K562 (cell line): ENCODE measurements around the gene CAMK2B. TPM values are rescaled to one million over a fixed set of nuclear protein-coding genes. Genes with fewer than 3 reads are reported as not detected.
A peak's percentile ranks its signal among the peaks of the same experiment; 100 is the strongest.

Source experiments
- ATAC-seq: fragments of 200-7000 bp; cut with Tn5 transposase; 3 replicates; pipeline ENCODE4 v1.9.1; 2020; ENCODE audit warnings: moderate library complexity
- BruUV-seq: library from RNA; stranded (reverse); fragments of 400-500 nt; replicated peaks from 2 replicates; lab custom pipeline; 2021; lab: Mats Ljungman, UMichigan
- CTCF ChIA-PET: fragments of 300-600 bp; formaldehyde crosslinking; extraction: SDS; loops from one replicate; lab custom pipeline; 2021; ENCODE audit warnings: low intra/inter-chr PET ratio; lab: Yijun Ruan, JAX
- POLR2A ChIA-PET: fragments of 300-600, 350-650 bp; sonication (Branson Sonifier 250); formaldehyde crosslinking; extraction: SDS; loops from one replicate; lab custom pipeline; 2021; ENCODE audit warnings: antibody characterized with exemption, inconsistent platforms; lab: Yijun Ruan, JAX
- DNase-seq, 4 experiments: peaks; one replicate each; pipeline versions ENCODE4 v3.0.0 to v3.0.0-alpha.2; 2011 to 2018; ENCODE audit warnings: low spot score in 3 of 4, mixed read lengths in 3 of 4; ENCODE audit errors: extremely low read depth in 1 of 4
- FAIRE-seq: peaks from 2 replicates; lab custom pipeline; 2011; peaks lifted over from hg19 to GRCh38; lab: Jason Lieb, UNC
- H2AFZ ChIP-seq: 2 replicates; pipeline ENCODE4 v1.6.0; 2011; ENCODE audit warnings: low read depth, low read length, control low read depth, inconsistent platforms
- H3K27ac ChIP-seq: fragments of 200-600 bp; 3 replicates; pipeline ENCODE4 v1.8.0; 2011; ENCODE audit warnings: low read depth, mild to moderate bottlenecking, control low read depth, inconsistent platforms, low read length, moderate library complexity, mixed read lengths; ENCODE audit errors: extremely low read depth
- H3K27me3 ChIP-seq, 2 experiments: fragments of 300-600 bp in 1 of 2; 2 replicates in 1 of 2; 3 replicates in 1 of 2; pipeline versions ENCODE4 v1.6.0 to v1.8.0; 2011; ENCODE audit warnings: inconsistent platforms in 2 of 2, low read length in 2 of 2, mild to moderate bottlenecking in 1 of 2, mixed read lengths in 1 of 2, moderate library complexity in 1 of 2; ENCODE audit not compliant: control insufficient read depth in 2 of 2, insufficient read depth in 2 of 2
- H3K36me3 ChIP-seq: fragments of 300-600 bp; 3 replicates; pipeline ENCODE4 v1.8.0; 2011; ENCODE audit warnings: mild to moderate bottlenecking, low read length, inconsistent platforms; ENCODE audit not compliant: control insufficient read depth, insufficient read depth
- H3K4me1 ChIP-seq, 2 experiments: fragments of 200-600 bp in 1 of 2; replicated peaks in 1 of 2; 2 replicates in 1 of 2; 3 replicates in 1 of 2; pipeline versions ENCODE4 v1.5.1 to v1.8.0; 2011; ENCODE audit warnings: inconsistent platforms in 2 of 2, low read length in 2 of 2, mild to moderate bottlenecking in 1 of 2, mixed read lengths in 1 of 2, moderate library complexity in 1 of 2; ENCODE audit not compliant: control insufficient read depth in 2 of 2, insufficient read depth in 2 of 2
- H3K4me2 ChIP-seq: 2 replicates; pipeline ENCODE4 v1.6.1; 2011; ENCODE audit warnings: low read length, control low read depth, inconsistent platforms, mixed read lengths; ENCODE audit not compliant: insufficient read depth
- H3K4me3 ChIP-seq: fragments of 200-600 bp; sonication (generic), shearing (Covaris generic); 2 replicates; pipeline ENCODE4 v1.5.1; 2016; ENCODE audit warnings: control low read depth, inconsistent platforms
- H3K79me2 ChIP-seq: fragments of 200-600 bp; 3 replicates; pipeline ENCODE4 v1.8.0; 2011; ENCODE audit warnings: low read length, inconsistent platforms; ENCODE audit not compliant: control insufficient read depth, insufficient read depth
- H3K9ac ChIP-seq, 2 experiments: 2 replicates each; pipeline versions ENCODE4 v1.6.0 to v1.6.1; 2011; ENCODE audit warnings: low read depth in 2 of 2, low read length in 2 of 2, control low read depth in 1 of 2, inconsistent platforms in 1 of 2, mild to moderate bottlenecking in 1 of 2, mixed read lengths in 1 of 2; ENCODE audit not compliant: insufficient read depth in 1 of 2
- H3K9me1 ChIP-seq: one replicate; pipeline ENCODE4 v1.6.0; 2011; ENCODE audit warnings: inconsistent platforms, mild to moderate bottlenecking, low read length, moderate library complexity; ENCODE audit not compliant: control insufficient read depth, insufficient read depth
- H3K9me3 ChIP-seq: replicated peaks from 2 replicates; pipeline ENCODE4 v1.5.1; 2011; ENCODE audit warnings: low read depth, low read length, inconsistent platforms; ENCODE audit not compliant: control insufficient read depth, insufficient read depth
- H4K20me1 ChIP-seq: replicated peaks from 2 replicates; pipeline ENCODE4 v1.6.1; 2011; ENCODE audit warnings: low read length, inconsistent platforms, mixed read lengths; ENCODE audit not compliant: control insufficient read depth, insufficient read depth
- CREM ChIP-seq: IDR thresholded peaks from 2 replicates; pipeline ENCODE4 v1.6.1; 2014; ENCODE audit warnings: antibody characterized with exemption, low read depth
- CTCFL ChIP-seq: IDR thresholded peaks from 2 replicates; pipeline ENCODE4 v1.6.1; 2011; ENCODE audit warnings: borderline replicate concordance, low read depth, mild to moderate bottlenecking, moderate library complexity, low read length; ENCODE audit not compliant: insufficient read depth, poor library complexity, severe bottlenecking
- DDX20 ChIP-seq: fragments of 450-650 bp; IDR thresholded peaks from 2 replicates; pipeline ENCODE4 v1.6.1; 2016; ENCODE audit warnings: missing genetic modification characterization, low read depth, mild to moderate bottlenecking, missing compliant biosample characterization, moderate library complexity
- ETV1 ChIP-seq: fragments of 450-650 bp; conservative IDR thresholded peaks from 2 replicates; pipeline ENCODE4 v1.6.1; 2016; ENCODE audit warnings: missing genetic modification characterization, control low read depth, low read depth, missing compliant biosample characterization
- NFYB ChIP-seq: IDR thresholded peaks from 2 replicates; pipeline ENCODE4 v1.6.1; 2011; ENCODE audit warnings: mild to moderate bottlenecking, moderate library complexity; ENCODE audit not compliant: insufficient read length; ENCODE audit errors: extremely low read depth
- NRF1 ChIP-seq, 2 experiments: fragments of 450-650 bp; IDR thresholded peaks in 1 of 2; conservative IDR thresholded peaks in 1 of 2; 2 replicates each; pipeline ENCODE4 v1.6.1; 2014; ENCODE audit warnings: mild to moderate bottlenecking in 2 of 2
- REST ChIP-seq, 2 experiments: fragments of 450-650 bp; formaldehyde crosslinking in 1 of 2; IDR thresholded peaks; 2 replicates each; pipeline versions ENCODE4 v1.4.0 to v1.6.1; 2014 to 2020; ENCODE audit warnings: mild to moderate bottlenecking in 2 of 2, borderline replicate concordance in 1 of 2, low read depth in 1 of 2
- SMAD1 ChIP-seq: fragments of 150-350 bp; IDR thresholded peaks from 2 replicates; pipeline ENCODE4 v1.6.1; 2014; ENCODE audit warnings: low read length, low read depth; ENCODE audit not compliant: partially characterized antibody
- ZBTB5 ChIP-seq: fragments of 450-650 bp; IDR thresholded peaks from 2 replicates; pipeline ENCODE4 v1.6.1; 2017; ENCODE audit warnings: antibody characterized with exemption
- WGBS: fragments of 100-300 bp; shearing (Covaris generic); methylation state at CpG from one replicate; pipeline ENCODE4 v1.1.6; 2016; ENCODE audit warnings: low coverage, mixed read lengths; ENCODE audit not compliant: insufficient coverage; ENCODE audit errors: missing lambda C conversion rate; 5-methylcytosine and 5-hydroxymethylcytosine counted together
- in situ Hi-C: fragments of 300-500 bp; cut with MboI; formaldehyde crosslinking; loops from 4 replicates; pipeline ENCODE4 v1.15.0; 2018; ENCODE audit warnings: inconsistent platforms, mixed read lengths
- intact Hi-C: fragments of 100-400 bp; cut with micrococcal nuclease; formaldehyde crosslinking; loops from 2 replicates; pipeline ENCODE4 v1.14.2; 2022
- polyA plus RNA-seq, 8 experiments: library from polyadenylated mRNA; depleted of rRNA in 4 of 8; stranded (reverse) in 5 of 8; unstranded in 3 of 8; fragments of >200 nt; fragmentation: Nextera tagmentation in 2 of 8; fragmentation: Illumina TruSeq in 1 of 8; extraction: Ambion mirVana in 2 of 8; extraction: Trizol in 1 of 8; gene quantifications; 2 replicates each; pipeline versions ENCODE4 v1.2.1 to v1.2.3, GENCODE V29; 2011 to 2014; ENCODE audit warnings: inconsistent platforms in 1 of 8, missing spikeins in 1 of 8
- total RNA-seq, 7 experiments: library from RNA; depleted of rRNA in 6 of 7; stranded (reverse); fragments of >200 nt in 6 of 7; fragmentation: Illumina TruSeq in 2 of 7; extraction: Trizol in 2 of 7; gene quantifications; 2 replicates each; pipeline versions ENCODE4 v1.2.1 to v1.2.3, GENCODE V29; 2011 to 2021; ENCODE audit warnings: low replicate concordance in 1 of 7

CAMK2B gene
- total and polyA plus RNA-seq, 9 of the 15 experiments (the other 6 are each of a cell fraction or from before 2014, with no cell fraction given) = 0.04 to 0.09 (median 0.05) TPM; not detected in 4

- no peak overlapping the region for H3K9ac ChIP-seq
- intact Hi-C loops = no loop called here
- ChIA-PET POLR2A (interaction anchor here (0.6 kb wide), 1 partner anchor 94 kb away, joined by 3 read pairs; no protein-coding TSS in a partner anchor), CTCF (no interaction called here)
- peaks cover 39 to 91% of the 10 kb centered on the region in 2 experiments; a peak in 4 of 5 replicates for H3K27me3 ChIP-seq
- H3K27ac ChIP-seq = no peak overlapping the region
- no TSS peak for BruUV-seq
- in situ Hi-C loops = no loop called here
- peak; percentile 75 for ATAC-seq
- peak in 3 of 4 experiments; percentile 40 to 54 (median 54) for DNase-seq
- H4K20me1 ChIP-seq = peaks cover 9% of the 10 kb centered on the region
- H2AFZ ChIP-seq = no peak overlapping the region
- WGBS = 20% methylated on average over 16 of the region's 17 CpGs
- H3K9me1 ChIP-seq = no peaks in the 10 kb centered on the region
- peaks cover 3 to 40% of the 10 kb centered on the region in 2 experiments; a peak in 4 of 5 replicates for H3K4me1 ChIP-seq
- H3K4me3 ChIP-seq = no peak overlapping the region
- no peak for FAIRE-seq
- no peaks in the 10 kb centered on the region for H3K9me3 ChIP-seq
- H3K79me2 ChIP-seq = no peaks in the 10 kb centered on the region
- no peaks in the 10 kb centered on the region for H3K36me3 ChIP-seq
- no peak overlapping the region for H3K4me2 ChIP-seq
- TF ChIP-seq NRF1 (conservative IDR thresholded peaks at IDR 0.05 in 1 of 2, IDR thresholded peaks at IDR 0.05 in 1 of 2) (0 out of 4 replicates have a peak, but pooled peaks of 1 of the 2 experiments have one; percentile 12), REST (IDR thresholded peaks at IDR 0.05; ENCODE audit: borderline replicate concordance) (peak; percentile 26; the same call in 1 of the 2 replicates), REST (CRISPR knock-in tag; IDR thresholded peaks at IDR 0.05; ENCODE audit: low read depth) (no peak), DDX20 (tag) (no peak), SMAD1 (no peak), NFYB (no peak), CTCFL (peak; percentile 33), ZBTB5 (no peak), ETV1 (tag) (no peak), CREM (peak; percentile 70)
These were observed 39.2 kb downstream of the CAMK2B start for GRCh38 chr7:44286182-44286617.
